ENCODE data around the gene FAM193B. TPM values are rescaled to one million over a fixed set of nuclear protein-coding genes. Genes with fewer than 3 reads are reported as not detected.

The FAM193B gene
- total and polyA plus RNA-seq, 2 donors (not counting 1 experiment from before 2014, with no cell fraction given): 227 to 301 TPM

- intact Hi-C loops (cut with micrococcal nuclease): no loop called here
- Histone ChIP-seq H3K9ac (ENCODE audit: low read length) (no peak overlapping the region), H3K4me3 (ENCODE audit: control extremely low read depth in 1 of 5, extremely low read depth in 1 of 5, insufficient read depth in 1 of 5, low read depth in 2 of 5, low read length in 4 of 5) (no peak overlapping the region), H3K27ac (ENCODE audit: low read length in 2 of 2) (no peak overlapping the region), H3K27me3 (replicated peaks in 1 of 4; ENCODE audit: control extremely low read depth in 1 of 4, control insufficient read depth in 3 of 4, insufficient read depth in 4 of 4, low read length in 3 of 4) (peaks cover 0 to 5% (median under 1%) of the 10 kb centered on the region in 4 experiments), H4K20me1 (ENCODE audit: control insufficient read depth, insufficient read depth, low read length, poor library complexity, severe bottlenecking) (no peaks in the 10 kb centered on the region), H3K9me3 (ENCODE audit: control extremely low read depth in 1 of 3, control insufficient read depth in 2 of 3, insufficient read depth in 1 of 3, low read length in 2 of 3) (peaks cover 0 to 2% (median 0%) of the 10 kb centered on the region in 3 donors), H3K36me3 (replicated peaks in 1 of 2; ENCODE audit: control extremely low read depth in 1 of 2, control insufficient read depth in 1 of 2, extremely low read depth in 1 of 2, insufficient read depth in 2 of 2, low read length in 1 of 2) (no peaks in the 10 kb centered on the region), H2AFZ (ENCODE audit: insufficient read depth, low read depth, low read length, poor library complexity, severe bottlenecking) (no peak overlapping the region), H3K79me2 (ENCODE audit: control insufficient read depth, insufficient read depth, low read length) (no peaks in the 10 kb centered on the region), H3K4me2 (replicated peaks; ENCODE audit: low read depth, low read length, poor library complexity, severe bottlenecking) (no peak overlapping the region), H3K4me1 (ENCODE audit: control insufficient read depth in 2 of 2, insufficient read depth in 2 of 2, low read length in 2 of 2) (no peaks in the 10 kb centered on the region)
- CTCF ChIA-PET: interaction anchor here (0.9 kb wide), 1 partner anchor 11 kb away, joined by 3 read pairs; no protein-coding TSS in a partner anchor
- Mint-ChIP-seq H3K4me1 (no peaks in the 10 kb centered on the region), H3K4me3 (no peak overlapping the region), H3K27ac (no peak overlapping the region), H3K27me3 (peaks cover 8% of the 10 kb centered on the region), H3K9me3 (ENCODE audit: insufficient read depth) (no peaks in the 10 kb centered on the region)
- DNase-seq: no peak
- POLR2A ChIA-PET: no interaction called here
- no peak for ATAC-seq (ENCODE audit: low read depth)
- 92% methylated on average over 8 of the region's 10 CpGs for WGBS (ENCODE audit: insufficient coverage)
- TF ChIP-seq CTCF (IDR thresholded peaks at IDR 0.05) (no peak), EZH2 (IDR thresholded peaks at IDR 0.05; ENCODE audit: borderline replicate concordance, insufficient read depth, low read depth, low read length, poor library complexity, severe bottlenecking) (no peak)
These were observed 21.8 kb upstream of the FAM193B start for GRCh38 chr5:177576169-177576568.

- CTCF ChIA-PET: interaction anchor here (0.9 kb wide), 1 partner anchor 10 kb away, joined by 3 read pairs; no protein-coding TSS in a partner anchor
- intact Hi-C loops (cut with micrococcal nuclease): no loop called here
- TF ChIP-seq CTCF (IDR thresholded peaks at IDR 0.05) (no peak), EZH2 (IDR thresholded peaks at IDR 0.05; ENCODE audit: borderline replicate concordance, insufficient read depth, low read depth, low read length, poor library complexity, severe bottlenecking) (no peak)
- Mint-ChIP-seq H3K4me3 (no peak overlapping the region), H3K27ac (no peak overlapping the region), H3K4me1 (no peaks in the 10 kb centered on the region), H3K27me3 (peaks cover 7% of the 10 kb centered on the region), H3K9me3 (ENCODE audit: insufficient read depth) (no peaks in the 10 kb centered on the region)
- no peak for ATAC-seq (ENCODE audit: low read depth)
- peaks cover 0 to 5% (median under 1%) of the 10 kb centered on the region in 4 experiments for H3K27me3 ChIP-seq (replicated peaks in 1 of 4; ENCODE audit: control extremely low read depth in 1 of 4, control insufficient read depth in 3 of 4, insufficient read depth in 4 of 4, low read length in 3 of 4)
- no peaks in the 10 kb centered on the region for H3K4me1 ChIP-seq (ENCODE audit: control insufficient read depth in 2 of 2, insufficient read depth in 2 of 2, low read length in 2 of 2)
- no peaks in the 10 kb centered on the region for H3K79me2 ChIP-seq (ENCODE audit: control insufficient read depth, insufficient read depth, low read length)
- H3K4me2 ChIP-seq (replicated peaks; ENCODE audit: low read depth, low read length, poor library complexity, severe bottlenecking): no peak overlapping the region
- no peaks in the 10 kb centered on the region for H3K36me3 ChIP-seq (replicated peaks in 1 of 2; ENCODE audit: control extremely low read depth in 1 of 2, control insufficient read depth in 1 of 2, extremely low read depth in 1 of 2, insufficient read depth in 2 of 2, low read length in 1 of 2)
- peaks cover 0 to 2% (median 0%) of the 10 kb centered on the region in 3 donors for H3K9me3 ChIP-seq (ENCODE audit: control extremely low read depth in 1 of 3, control insufficient read depth in 2 of 3, insufficient read depth in 1 of 3, low read length in 2 of 3)
- H3K9ac ChIP-seq (ENCODE audit: low read length): no peak overlapping the region
- WGBS (ENCODE audit: insufficient coverage): 60% methylated on average over 1 of the region's 1 CpG
- no peak overlapping the region for H2AFZ ChIP-seq (ENCODE audit: insufficient read depth, low read depth, low read length, poor library complexity, severe bottlenecking)
- POLR2A ChIA-PET: no interaction called here
- H4K20me1 ChIP-seq (ENCODE audit: control insufficient read depth, insufficient read depth, low read length, poor library complexity, severe bottlenecking): no peaks in the 10 kb centered on the region
- no peak for DNase-seq
- H3K4me3 ChIP-seq (ENCODE audit: control extremely low read depth in 1 of 5, extremely low read depth in 1 of 5, insufficient read depth in 1 of 5, low read depth in 2 of 5, low read length in 4 of 5): no peak overlapping the region
- H3K27ac ChIP-seq (ENCODE audit: low read length in 2 of 2): no peak overlapping the region
These were observed 21.1 kb upstream of the FAM193B start for GRCh38 chr5:177575488-177575887.
